B cell (primary cell): ENCODE results near the gene FOXO1.

Experiments
- EZH2 ChIP-seq: IDR thresholded peaks from 2 replicates; pipeline ENCODE4 v1.6.1; 2012; ENCODE audit warnings: borderline replicate concordance, low read depth, mild to moderate bottlenecking, moderate library complexity, low read length; ENCODE audit not compliant: insufficient read depth, poor library complexity, severe bottlenecking
- TF ChIP-seq, protein P1 (sequence below): fragments of 200-600 bp; IDR thresholded peaks from one replicate; pipeline ENCODE4 v1.8.0; 2022; ENCODE audit warnings: antibody characterized with exemption, mild to moderate bottlenecking

DNA sequence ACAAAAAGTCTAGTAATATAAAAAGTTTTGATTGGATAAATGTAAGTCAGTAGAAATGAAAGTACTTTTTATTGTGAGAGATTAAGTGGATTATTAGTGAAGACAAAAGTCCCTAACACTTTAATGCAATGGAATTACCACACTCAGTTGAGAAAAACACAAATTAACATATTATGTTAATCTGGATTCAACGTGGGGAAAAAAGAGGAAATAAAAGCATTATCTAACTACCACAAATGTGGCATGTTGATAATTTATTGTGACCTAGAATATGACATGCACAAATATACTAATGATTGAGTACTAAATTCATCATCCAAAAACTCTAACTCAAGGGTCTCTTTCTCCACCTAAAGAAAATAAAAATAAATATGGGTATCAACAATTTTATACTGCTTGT is 41.5 kb downstream of the FOXO1 start:
- TF ChIP-seq EZH2: no peak
- TF ChIP-seq, protein P1, sequence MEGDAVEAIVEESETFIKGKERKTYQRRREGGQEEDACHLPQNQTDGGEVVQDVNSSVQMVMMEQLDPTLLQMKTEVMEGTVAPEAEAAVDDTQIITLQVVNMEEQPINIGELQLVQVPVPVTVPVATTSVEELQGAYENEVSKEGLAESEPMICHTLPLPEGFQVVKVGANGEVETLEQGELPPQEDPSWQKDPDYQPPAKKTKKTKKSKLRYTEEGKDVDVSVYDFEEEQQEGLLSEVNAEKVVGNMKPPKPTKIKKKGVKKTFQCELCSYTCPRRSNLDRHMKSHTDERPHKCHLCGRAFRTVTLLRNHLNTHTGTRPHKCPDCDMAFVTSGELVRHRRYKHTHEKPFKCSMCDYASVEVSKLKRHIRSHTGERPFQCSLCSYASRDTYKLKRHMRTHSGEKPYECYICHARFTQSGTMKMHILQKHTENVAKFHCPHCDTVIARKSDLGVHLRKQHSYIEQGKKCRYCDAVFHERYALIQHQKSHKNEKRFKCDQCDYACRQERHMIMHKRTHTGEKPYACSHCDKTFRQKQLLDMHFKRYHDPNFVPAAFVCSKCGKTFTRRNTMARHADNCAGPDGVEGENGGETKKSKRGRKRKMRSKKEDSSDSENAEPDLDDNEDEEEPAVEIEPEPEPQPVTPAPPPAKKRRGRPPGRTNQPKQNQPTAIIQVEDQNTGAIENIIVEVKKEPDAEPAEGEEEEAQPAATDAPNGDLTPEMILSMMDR: no peak
